Superior temporal gyrus (tissue), 1 donor: ENCODE measurements around the gene BMP8A.
"Not testable (repeated sequence)": the region's sequence is repeated elsewhere in the genome, so short reads cannot be mapped to it uniquely, and the experiment has no call there.

Experiments used
- DNase-seq: peaks from one replicate; pipeline ENCODE4 v3.0.0-alpha.2; 2016; ENCODE audit errors: extremely low spot score

The BMP8A gene, protein sequence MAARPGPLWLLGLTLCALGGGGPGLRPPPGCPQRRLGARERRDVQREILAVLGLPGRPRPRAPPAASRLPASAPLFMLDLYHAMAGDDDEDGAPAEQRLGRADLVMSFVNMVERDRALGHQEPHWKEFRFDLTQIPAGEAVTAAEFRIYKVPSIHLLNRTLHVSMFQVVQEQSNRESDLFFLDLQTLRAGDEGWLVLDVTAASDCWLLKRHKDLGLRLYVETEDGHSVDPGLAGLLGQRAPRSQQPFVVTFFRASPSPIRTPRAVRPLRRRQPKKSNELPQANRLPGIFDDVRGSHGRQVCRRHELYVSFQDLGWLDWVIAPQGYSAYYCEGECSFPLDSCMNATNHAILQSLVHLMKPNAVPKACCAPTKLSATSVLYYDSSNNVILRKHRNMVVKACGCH

DNA sequence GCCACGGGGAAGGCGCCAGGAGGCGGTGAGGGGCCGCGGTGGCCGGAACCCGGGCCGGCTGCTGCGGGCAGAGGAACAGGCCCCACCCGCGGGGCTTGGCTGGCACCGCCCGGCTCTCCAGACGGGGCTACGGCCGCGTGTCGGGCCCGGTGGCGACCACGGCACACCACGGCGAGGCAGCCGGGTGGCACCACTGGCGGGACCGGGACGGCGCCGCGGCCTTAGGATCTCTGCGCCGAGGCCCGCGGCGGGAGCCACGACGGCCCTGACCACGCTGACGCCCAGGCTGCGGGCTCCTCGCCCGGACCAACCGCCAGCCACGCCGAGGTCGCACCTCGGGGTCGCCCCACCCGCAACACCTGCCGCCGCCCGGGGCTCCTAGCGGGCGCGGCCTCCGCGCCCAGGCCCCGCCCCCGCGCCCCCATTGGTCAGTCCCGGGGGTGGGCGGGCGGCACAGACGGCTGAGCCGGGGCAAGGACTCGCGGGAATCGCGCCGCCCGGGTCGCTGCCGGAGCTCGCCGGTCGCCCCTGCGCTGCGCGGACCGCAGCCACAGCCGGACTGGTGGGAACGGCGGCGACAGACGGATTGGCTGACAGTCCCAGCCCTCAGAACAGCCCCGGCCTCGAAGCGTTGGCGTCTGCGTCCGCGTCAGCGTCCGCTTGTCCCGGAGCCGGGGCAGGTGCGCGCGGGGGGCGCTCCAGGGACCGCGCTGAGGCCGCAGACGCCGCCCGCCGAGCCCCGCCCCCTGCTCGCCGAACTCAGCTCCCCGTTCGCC is at the start of gene BMP8A:
Gene BMP8A, plus strand, starts transcription at position 491 of the 776 bp plus-strand sequence. CDS start 356 bp downstream, outside the sequence.
- no peak for DNase-seq

DNA sequence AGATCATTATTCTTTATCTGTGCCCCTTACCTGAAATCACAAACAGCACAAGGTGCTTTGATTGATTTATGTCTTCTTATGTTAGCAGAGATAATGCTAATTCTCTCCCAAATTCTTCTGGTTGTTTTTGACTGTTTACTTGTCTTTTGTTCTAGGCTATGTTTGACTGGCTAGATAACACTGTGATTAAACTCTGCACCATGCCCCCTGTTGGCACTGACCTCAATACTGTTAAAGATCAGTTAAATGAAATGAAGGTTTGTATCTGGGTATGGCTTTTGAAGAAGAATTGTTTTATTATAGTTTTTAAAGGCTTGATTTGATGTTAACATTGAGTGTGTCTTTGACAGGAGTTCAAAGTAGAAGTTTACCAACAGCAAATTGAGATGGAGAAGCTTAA is 49.6 kb upstream of the BMP8A start:
- DNase-seq, result no peak

DNA sequence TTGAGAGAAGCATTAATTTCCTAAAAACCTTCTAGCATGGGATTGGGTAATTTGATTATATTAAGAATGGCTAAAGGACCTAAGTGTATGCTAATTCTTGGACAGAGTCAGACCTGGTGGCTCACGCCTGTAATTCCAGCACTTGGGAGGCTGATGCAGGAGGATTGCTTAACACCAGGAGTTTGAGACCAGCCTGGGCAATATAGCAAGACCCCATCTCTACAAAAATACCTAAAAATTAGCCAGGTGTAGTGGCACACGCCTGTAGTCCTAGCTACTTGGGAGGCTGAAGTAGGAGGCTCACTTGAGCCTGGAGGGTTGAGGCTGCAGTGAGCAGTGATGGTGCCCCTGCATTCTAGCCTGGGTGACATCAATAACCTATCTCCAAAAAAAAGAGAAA is 45.9 kb upstream of the BMP8A start:
- DNase-seq, result no peak

DNA sequence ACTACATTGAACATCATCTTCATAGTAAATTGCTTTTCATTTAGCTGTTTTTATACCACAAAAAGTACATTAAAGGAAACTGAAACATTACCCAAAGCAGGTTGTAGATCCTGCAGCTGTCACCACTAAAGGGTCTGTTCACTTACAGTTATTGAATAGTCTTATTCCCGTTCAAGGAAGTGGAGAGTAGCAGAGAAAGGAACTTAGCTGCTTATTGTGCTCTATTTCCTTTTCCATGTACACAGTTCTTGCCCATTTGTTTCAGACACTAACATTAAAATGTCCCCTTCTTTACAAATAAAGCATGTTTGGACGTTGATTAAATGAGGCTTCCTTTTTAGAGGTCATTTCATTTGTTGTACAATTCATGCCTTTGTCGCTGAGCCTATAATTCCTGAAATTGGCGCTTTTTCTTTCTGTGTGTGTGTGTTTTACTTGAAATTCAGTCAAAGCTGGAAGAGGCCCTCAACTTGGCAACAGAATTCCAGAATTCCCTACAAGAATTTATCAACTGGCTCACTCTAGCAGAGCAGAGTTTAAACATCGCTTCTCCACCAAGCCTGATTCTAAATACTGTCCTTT is 44.4 kb upstream of the BMP8A start:
- DNase-seq, result no peak

DNA sequence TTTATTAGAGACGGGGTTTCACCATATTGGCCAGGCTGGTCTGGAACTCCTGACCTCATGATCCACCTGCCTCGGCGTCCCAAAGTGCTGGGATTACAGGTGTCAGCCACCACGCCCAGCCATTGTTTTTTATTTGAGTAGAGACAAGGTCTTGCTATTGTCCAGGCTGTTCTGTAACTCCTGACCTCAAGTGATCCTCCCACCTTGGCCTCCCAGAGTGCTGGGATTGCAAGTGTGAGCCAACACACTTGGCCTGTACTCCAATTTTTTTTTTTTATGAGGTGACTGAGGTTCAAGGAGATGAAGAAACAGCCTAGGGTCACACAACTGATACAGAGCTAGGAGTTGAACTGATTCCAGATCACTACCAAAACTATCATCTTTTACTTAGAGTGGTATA is 41.4 kb upstream of the BMP8A start:
- DNase-seq, result not testable (repeated sequence)

DNA sequence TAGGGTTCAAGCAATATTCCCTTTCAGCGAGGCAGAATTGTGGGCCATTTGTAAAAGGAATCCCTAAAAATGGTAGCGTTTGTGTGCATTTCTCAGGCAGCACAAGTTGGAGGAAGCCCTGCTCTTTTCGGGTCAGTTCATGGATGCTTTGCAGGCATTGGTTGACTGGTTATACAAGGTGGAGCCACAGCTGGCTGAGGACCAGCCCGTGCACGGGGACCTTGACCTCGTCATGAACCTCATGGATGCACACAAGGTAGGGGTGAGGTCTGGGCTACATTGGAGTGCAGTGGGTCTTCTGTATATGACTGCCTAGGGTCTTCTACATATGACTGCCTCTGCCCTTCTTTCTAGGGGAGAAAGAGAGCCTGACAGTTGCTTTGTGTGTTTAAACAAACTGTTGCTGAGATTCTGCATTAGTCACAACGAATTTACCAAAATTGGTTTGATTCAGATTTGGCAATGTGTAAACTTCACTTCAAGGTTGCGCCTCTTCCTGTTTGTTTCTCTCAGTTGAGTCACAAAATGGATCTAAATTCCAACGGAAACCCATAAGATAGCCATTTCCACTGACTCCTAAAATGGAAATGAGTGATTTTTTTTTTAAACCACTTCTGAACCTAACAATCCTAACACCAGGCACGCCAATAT is 40.4 kb upstream of the BMP8A start:
- DNase-seq, result no peak

DNA sequence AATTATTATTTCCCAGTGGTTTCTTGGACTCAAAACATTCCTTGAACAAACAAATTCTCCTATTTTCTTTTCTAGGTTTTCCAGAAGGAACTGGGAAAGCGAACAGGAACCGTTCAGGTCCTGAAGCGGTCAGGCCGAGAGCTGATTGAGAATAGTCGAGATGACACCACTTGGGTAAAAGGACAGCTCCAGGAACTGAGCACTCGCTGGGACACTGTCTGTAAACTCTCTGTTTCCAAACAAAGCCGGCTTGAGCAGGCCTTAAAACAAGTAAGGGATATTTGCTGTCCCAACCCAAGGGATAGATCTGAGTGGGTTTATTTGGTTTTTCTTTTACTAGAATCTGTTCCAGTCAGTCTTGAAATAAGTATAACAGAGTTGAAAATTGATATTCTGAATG is 39.4 kb upstream of the BMP8A start:
- DNase-seq, result peak; percentile 48

DNA sequence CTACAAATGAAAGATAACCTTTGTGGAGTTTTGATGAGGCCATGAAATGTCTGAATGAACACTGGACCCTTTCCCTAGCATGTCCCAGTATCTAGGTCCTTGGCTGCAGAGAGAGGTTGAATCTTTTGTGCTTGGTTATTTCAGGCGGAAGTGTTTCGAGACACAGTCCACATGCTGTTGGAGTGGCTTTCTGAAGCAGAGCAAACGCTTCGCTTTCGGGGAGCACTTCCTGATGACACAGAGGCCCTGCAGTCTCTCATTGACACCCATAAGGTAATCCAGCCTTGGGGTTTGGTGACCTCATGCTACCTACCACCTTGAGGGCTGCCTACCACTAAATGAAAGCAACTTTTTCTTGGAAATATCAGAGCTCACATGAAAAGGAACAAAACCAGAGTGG is 38.9 kb upstream of the BMP8A start:
- DNase-seq, result no peak

DNA sequence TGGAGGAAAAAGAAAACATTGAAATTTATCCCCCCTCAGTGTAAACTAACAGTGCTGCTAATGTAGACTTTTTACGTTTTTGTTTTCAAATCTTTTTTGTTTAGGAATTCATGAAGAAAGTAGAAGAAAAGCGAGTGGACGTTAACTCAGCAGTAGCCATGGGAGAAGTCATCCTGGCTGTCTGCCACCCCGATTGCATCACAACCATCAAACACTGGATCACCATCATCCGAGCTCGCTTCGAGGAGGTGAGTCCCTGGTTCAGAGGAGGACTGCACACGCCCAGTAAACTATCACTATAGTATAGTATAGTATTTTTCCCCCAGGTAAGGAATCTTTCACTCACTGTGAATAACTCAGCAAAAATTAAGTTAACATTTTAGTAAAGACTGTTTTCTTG is 37.8 kb upstream of the BMP8A start:
- no peak for DNase-seq

DNA sequence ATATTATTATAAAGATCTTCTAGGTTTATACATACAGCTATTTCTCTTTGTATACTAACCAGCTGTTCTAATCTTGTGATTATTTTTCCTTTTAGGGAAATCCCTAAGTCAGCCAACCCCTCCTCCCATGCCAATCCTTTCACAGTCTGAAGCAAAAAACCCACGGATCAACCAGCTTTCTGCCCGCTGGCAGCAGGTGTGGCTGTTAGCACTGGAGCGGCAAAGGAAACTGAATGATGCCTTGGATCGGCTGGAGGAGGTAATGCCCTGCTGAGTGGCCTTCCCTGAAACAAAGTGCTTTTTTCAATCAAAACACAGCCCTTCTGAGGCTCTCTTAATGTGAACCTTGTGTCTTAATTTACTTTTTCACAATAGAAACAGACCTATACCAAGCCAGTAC is 32.4 kb upstream of the BMP8A start:
- DNase-seq, result no peak

DNA sequence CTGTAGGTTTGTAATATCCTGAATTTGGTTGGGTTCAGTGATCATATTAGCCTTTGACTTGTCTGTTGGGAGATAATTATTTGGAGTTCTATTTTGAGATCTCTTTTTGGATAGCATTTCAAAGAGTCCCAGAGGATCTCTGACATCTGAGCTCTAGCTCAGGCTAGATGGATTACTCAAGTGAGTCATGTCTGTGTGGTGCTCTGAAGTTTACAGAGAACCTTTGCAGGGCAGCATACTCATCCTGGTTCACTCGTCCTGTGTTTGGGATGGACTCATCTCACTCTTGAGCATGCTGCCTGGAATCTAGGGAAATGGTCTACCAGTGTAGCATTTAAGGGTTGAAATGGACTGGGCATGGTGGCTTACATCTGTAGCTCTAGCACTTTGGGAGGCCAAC is 29.4 kb upstream of the BMP8A start:
- DNase-seq, result no peak

DNA sequence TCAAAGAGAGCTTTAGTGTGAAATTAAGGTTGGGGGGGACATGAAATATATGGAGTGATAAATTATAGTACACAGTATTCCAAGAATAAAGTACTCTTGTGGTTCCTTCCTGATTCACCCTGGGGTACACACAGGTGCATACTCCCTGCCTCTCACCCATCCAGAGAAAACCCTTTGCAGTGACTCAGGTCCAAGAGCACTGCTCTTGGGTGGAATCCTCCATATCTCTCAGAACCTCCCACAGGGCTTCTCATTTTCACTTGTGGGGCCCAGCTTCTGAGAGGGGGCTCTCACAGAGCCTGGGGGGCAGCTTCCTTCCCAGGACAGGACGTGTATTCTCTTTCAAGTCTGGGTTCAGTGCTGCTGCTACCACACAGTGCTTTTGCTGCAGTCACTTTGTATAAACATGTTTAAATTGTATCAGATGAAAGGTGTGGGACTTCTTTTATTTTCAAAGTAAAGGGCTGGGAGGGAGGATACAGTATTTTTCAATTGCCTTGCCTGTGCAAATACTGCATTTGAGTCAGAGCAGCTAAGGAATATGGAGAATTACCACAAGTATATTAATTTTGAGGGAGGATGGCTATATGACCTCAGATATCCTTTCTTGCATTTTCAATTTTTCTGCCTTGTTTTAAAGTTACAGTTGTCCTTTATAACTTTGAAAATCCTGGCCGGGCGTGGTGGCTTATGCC is 24.9 kb upstream of the BMP8A start:
- DNase-seq, result no peak

DNA sequence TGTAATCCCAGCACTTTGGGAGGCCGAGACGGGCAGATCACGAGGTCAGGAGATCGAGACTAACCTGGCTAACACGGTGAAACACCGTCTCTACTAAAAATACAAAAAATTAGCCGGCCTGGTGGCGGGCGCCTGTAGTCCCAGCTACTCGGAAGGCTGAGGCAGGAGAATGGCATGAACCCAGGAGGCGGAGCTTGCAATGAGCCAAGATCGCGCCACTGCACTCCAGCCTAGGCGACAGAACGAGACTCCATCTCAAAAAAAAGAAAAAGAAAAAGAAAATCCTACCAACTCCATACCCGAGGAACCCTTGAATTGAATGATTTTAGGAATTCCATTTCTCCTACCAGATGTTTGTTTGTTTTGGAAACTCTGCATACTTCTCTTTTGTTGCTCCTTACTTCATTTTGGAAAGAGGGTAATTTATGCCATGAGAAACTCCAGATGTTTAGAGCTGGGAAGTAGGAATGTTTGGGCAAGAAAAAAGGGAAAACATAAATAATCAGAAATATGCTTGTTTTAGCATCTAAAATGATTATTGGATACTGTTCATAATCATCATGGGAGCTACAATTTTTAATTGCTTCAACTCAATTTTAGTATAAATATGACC is 24.2 kb upstream of the BMP8A start:
- not testable (repeated sequence) for DNase-seq

DNA sequence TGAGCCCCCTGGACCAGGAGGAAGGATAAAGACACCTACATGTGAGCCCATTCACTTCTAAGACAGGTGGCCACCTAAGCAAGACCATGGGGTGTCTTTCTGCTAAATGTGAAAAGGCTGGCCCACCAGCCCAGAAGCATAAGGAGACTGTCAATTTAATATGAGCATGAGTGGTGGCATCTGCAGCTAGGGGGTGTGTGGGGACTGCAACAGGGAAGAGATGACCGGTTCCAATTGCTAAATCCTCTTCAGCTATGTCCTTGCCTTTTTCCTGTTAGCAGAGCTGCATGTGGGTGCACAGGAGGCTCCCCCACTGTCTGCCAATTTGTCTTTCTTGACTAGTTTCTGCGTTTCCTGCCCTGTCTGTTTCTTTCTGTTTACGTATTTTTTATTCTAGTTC is 22.3 kb upstream of the BMP8A start:
- no peak for DNase-seq

DNA sequence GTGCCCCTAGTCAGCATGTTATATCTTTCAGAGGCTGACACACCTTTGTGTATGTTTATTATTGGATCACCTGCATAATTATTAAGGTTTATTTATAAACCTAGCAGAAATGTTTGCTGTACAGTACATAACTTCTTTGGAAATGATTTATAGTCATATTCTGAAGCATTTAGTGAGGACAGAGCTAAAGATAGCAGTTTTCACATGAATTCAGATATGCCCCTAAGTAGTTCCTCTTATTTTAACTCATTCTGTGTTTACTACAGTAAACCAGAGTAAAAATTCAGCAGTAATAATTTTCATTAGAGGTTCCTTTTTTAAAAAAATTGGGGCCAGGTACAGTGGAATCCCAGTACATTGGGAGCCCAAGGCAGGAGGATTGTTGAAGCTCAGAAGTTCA is 21.4 kb upstream of the BMP8A start:
- no peak for DNase-seq

DNA sequence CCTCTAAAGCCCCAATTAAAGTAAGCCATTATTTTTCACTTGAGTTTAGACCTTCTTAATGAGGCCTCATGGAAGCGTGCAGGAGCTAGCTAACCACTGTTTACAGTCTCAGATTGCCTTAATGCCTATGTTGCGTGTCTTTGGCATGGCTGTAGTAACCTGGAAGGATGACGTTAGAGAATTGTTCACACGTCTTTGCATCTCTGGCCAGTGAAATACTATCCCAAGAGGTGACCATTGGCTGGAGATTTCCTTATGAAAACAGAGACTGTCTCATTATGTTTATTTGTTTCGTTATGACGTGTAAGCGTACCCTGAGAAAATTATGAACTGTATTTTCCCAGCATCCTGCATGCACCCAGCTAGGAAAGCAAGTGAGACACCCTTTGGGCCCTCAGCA is 18.6 kb upstream of the BMP8A start:
- DNase-seq, result no peak

DNA sequence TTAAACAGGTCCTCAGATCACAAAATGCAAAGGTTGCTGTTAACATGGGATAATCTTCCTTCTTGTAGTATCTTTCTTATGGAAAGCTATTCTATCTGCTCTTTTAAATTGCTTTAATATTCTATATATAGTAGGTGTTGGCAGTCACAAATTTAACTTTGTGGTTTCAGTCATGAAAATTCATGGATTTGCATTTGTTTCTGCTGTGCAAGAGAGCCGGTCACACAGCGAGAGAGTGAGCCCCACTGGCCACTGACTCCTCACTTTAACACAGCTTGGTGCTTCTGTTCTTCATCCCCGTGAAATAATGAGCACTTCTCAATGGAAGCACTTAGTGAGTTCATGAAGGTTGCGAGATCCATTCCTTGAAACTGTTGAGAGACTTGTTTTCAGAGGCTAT is 18.1 kb upstream of the BMP8A start:
- no peak for DNase-seq

DNA sequence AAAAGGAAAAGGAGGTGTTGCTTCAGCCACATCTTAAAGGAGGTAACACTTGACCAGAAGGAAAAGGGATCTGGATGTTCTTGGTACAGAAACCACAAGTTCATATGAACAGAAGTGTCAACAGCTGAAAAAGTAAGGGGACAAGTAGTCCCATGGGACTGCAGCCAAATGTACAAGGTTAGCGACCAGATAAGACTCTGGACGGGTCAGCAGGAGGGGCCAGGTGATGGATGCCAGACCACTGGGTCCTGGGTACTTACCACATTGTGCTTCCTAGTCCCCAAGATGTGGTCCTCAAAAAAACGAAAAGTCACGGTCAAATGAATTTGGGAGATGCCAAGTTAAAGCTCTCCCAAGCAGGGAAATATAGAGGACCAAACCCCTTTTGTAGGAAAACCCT is 16.6 kb upstream of the BMP8A start:
- no peak for DNase-seq

DNA sequence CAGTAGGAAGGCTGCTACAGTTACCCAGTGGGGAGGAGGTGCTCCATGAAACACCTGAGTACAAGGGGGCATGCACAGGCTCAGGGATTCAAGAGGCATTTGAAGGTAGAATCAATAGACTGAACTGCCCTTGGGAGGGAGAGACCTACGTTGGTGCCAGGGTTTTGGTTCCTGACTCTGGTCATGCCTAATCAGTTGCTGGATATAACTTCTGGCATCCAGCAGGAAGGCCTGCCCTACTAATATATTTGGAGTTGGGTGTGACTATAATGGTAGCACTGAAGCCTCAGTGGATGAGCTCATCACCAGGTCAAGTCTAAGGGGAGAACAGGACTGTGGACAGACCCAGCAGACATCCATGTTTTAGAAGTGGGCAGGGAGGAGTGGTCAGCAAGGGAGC is 15.9 kb upstream of the BMP8A start:
- not testable (repeated sequence) for DNase-seq

DNA sequence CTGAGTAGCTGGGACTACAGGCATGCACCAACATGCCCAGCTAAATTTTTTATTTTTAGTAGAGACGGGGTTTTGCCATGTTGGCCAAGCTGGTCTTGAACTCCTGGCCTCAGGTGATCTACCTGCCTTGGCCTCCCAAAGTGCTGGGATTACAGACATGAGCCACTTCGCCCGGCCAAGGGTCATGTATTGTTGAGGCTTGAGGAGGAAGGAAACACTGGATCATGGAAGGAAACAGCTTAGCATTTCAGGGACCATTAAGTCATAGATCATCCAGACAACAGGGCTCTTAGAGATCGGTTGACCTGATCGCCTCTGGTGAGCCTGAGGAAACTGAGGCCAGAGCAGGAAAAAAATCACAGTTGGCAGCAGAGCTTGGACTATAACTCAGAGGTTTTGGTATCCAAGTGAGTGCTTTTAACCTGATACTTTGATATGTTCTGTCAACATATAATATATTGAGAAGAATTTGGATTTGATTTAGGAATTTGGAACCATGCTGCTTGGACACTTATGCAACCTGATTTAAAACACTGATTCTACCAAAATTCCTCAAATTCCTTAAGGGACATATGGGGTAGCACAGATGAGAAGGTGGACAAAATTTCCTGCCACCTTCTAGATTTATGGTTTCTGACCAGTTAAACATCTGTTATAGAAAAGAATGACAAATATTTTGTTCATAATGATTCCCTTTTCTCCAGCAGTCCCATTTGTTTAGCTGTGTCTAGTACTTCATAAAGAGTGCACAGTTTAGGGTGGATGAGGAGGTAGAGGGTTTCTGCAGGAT is 13.1 kb upstream of the BMP8A start:
- DNase-seq, result no peak
